NT2/D1 (cell line): ENCODE measurements around the gene ZNF793.

Source experiments
- DNase-seq: peaks from one replicate; pipeline ENCODE4 v3.0.0-alpha.2; 2011; ENCODE audit warnings: low read depth, low spot score
- H3K27me3 ChIP-seq: 2 replicates; pipeline ENCODE4 v1.6.0; 2011; ENCODE audit warnings: mild to moderate bottlenecking; ENCODE audit not compliant: insufficient read length, insufficient read depth
- H3K36me3 ChIP-seq: 2 replicates; pipeline ENCODE4 v1.6.1; 2011; ENCODE audit warnings: mild to moderate bottlenecking, low read length, mixed read lengths; ENCODE audit not compliant: insufficient read depth, insufficient read length
- H3K4me1 ChIP-seq: 2 replicates; pipeline ENCODE4 v1.5.1; 2011; ENCODE audit not compliant: insufficient read depth, insufficient read length
- H3K4me3 ChIP-seq: 2 replicates; pipeline ENCODE4 v1.5.1; 2011; ENCODE audit warnings: low read depth; ENCODE audit not compliant: insufficient read length
- H3K9ac ChIP-seq: 2 replicates; pipeline ENCODE4 v1.6.0; 2011; ENCODE audit warnings: low read depth; ENCODE audit not compliant: insufficient read length
- H3K9me3 ChIP-seq: 2 replicates; pipeline ENCODE4 v1.5.1; 2011; ENCODE audit warnings: mild to moderate bottlenecking, low read length; ENCODE audit not compliant: insufficient read depth
- SUZ12 ChIP-seq: IDR thresholded peaks from 2 replicates; pipeline ENCODE4 v1.6.1; 2011; ENCODE audit not compliant: insufficient read length, insufficient read depth; ENCODE audit errors: extremely low read depth
- YY1 ChIP-seq: IDR thresholded peaks from 2 replicates; pipeline ENCODE4 v1.6.1; 2011; ENCODE audit not compliant: insufficient read length, insufficient read depth
- ZNF274 ChIP-seq: IDR thresholded peaks from 2 replicates; pipeline ENCODE4 v1.6.1; 2011; ENCODE audit warnings: mild to moderate bottlenecking, low read depth, low read length

Gene ZNF793

DNA sequence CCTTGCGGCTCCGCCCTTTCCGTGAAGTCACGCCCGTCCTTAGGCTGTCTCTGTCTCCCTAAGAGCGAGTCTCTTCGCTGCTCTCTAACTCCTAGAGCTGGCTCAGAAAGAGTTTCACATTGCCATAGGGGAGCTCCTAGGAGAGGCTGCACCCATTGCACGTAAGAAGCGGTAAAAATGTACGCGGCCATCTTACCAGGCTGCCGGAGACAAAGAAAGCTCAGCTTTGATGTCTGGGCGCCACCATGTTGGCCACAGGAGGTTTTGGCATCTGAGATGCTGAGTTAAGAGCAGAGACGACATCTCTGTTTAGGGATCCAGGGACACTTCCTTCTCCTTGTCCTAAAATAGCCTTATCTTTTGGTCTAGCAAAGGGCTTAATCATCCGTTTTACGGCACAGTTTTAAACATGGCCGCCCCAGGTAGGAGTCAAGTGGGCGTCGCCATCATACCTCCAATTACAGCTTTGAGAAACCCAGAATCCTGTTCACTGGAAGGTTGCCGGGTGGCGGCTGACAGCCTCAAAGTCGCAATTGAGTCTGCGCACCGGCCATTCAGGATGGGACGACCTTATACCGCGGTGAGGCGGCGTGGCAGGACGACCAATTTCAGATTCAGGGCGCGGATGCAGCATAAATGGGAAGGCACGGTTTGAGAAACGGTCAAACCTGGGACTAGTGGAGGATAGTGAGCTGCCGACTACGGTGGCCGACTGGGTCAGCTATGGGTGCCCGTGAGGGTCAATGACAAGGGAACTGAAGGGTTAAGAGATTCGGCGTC lies at the start of gene ZNF793:
TSS of gene ZNF793 (plus strand) at position 553 of the 780 bp plus-strand sequence. CDS start 16,501 bp downstream, outside the sequence.
- TF ChIP-seq ZNF274: no peak
- TF ChIP-seq YY1: peak; percentile 91
- Histone ChIP-seq H3K27me3 (no peaks in the 10 kb centered on the region), H3K36me3 (peaks cover 22% of the 10 kb centered on the region), H3K4me1 (no peaks in the 10 kb centered on the region), H3K4me3 (peak within 1 kb of the TSS; percentile 80), H3K9ac (peak within 1 kb of the TSS; percentile 95), H3K9me3 (no peaks in the 10 kb centered on the region)
- peak; percentile 59 for DNase-seq

DNA sequence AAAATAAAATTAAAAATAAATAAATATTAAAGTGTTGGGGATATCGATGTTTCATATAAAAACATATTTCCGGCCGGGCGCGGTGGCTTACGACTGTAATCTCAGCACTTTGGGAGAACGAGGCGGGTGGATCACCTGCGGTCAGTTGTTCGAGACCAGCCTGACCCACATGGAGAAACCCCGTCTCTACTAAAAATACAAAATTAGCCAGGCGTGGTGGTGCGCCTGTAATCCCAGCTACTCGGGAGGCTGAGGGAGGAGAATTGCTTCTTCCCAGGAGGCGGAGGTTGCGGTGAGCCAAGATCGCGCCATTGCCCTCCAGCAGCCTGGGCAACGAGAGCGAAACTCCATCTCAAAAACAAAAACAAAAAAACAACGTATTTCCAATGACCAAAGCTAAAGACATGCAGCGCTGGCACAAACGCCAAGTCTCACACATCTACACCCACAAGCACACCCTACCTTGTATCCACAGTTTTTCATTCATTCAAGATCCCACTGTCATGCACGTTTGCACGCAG lies 40.4 kb upstream of the ZNF793 start:
- Histone ChIP-seq H3K36me3 (peaks cover 27% of the 10 kb centered on the region), H3K4me1 (peaks cover 4% of the 10 kb centered on the region), H3K9me3 (no peaks in the 10 kb centered on the region), H3K27me3 (no peaks in the 10 kb centered on the region), H3K9ac (peak overlapping the region; percentile 92), H3K4me3 (peak overlapping the region; percentile 68)
- no peak for DNase-seq
- no peak for TF ChIP-seq SUZ12
- no peak for TF ChIP-seq ZNF274
- no peak for TF ChIP-seq YY1

DNA sequence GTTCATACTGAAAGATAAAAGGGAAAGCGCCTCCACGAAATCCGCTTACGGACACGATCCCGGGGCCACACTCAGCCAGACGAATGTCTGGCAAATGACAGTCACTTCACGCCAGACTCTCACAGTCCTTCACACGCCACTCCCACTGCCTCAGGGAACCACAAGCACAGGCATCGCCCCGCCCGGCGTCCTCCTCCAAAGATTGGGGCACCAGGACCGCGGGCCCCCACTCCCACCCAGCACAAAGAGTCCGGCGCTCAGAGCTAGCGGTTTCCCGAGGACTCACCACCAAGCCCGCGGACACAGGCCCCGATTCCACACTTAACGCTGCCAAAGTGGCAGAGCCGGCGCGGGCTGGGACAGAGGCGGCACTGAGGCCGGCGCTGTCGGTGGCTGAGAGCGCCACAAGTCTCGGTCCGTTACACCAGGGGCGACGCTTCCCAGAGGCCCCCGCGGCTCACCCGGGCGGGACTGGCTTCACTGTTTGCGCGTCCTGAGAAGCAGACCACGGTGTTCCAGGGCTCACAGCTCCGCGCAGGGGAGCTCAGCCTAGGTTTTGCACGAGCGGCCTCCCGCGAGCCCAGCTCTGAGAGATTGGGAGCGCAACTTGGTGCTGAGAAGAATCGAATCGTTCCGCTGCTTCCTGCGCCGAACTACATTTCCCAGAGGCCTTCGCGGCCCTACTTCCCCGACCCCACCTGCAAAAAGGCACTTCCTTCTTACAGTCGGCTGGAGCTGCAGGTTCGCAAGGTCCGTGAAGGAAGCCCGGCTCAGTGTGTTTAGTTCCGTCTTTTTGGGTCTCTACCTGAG lies 39.7 kb upstream of the ZNF793 start, which contains the start of gene ZNF569:
TSS of gene ZNF569 (minus strand) at position 647 of the 810 bp plus-strand sequence. CDS start 22,523 bp downstream, outside the sequence.
- no peak for TF ChIP-seq SUZ12
- TF ChIP-seq ZNF274: no peak
- no peak for TF ChIP-seq YY1
- Histone ChIP-seq H3K4me1 (peaks cover 4% of the 10 kb centered on the region), H3K9ac (peak within 1 kb of the TSS; percentile 92), H3K4me3 (peak within 1 kb of the TSS; percentile 68), H3K9me3 (no peaks in the 10 kb centered on the region), H3K27me3 (no peaks in the 10 kb centered on the region), H3K36me3 (peaks cover 25% of the 10 kb centered on the region)
- peak; percentile 78 for DNase-seq

DNA sequence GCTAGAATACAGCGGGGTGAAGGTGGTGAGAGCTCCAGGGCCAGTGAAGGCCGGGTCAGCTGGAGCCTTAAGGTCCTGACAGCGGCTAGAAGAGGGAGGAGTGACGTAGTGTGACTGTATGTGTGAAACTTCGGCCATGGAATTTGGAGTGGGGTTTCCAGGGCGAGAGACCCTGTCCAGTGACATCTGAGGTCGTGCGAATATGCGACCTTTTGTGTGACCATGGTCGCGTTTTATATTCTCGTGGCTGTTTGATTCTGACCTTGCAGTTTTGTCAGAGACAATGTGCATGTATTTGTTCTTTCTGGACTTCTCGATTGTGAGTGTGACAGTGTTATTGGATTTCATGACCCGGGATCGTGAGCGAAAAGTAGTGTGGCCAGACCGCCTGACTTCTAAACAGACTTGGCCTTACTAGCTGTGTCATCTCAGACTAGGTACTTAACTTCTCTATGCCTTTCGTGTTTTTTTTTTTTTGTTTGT lies 39.1 kb upstream of the ZNF793 start:
- H3K9ac ChIP-seq: peak overlapping the region; percentile 56
- no peaks in the 10 kb centered on the region for H3K9me3 ChIP-seq
- H3K36me3 ChIP-seq: peaks cover 28% of the 10 kb centered on the region
- peak overlapping the region; percentile 68 for H3K4me3 ChIP-seq
- H3K4me1 ChIP-seq: peaks cover 4% of the 10 kb centered on the region
- TF ChIP-seq YY1 (no peak), ZNF274 (no peak), SUZ12 (no peak)
- no peak for DNase-seq
- no peaks in the 10 kb centered on the region for H3K27me3 ChIP-seq

DNA sequence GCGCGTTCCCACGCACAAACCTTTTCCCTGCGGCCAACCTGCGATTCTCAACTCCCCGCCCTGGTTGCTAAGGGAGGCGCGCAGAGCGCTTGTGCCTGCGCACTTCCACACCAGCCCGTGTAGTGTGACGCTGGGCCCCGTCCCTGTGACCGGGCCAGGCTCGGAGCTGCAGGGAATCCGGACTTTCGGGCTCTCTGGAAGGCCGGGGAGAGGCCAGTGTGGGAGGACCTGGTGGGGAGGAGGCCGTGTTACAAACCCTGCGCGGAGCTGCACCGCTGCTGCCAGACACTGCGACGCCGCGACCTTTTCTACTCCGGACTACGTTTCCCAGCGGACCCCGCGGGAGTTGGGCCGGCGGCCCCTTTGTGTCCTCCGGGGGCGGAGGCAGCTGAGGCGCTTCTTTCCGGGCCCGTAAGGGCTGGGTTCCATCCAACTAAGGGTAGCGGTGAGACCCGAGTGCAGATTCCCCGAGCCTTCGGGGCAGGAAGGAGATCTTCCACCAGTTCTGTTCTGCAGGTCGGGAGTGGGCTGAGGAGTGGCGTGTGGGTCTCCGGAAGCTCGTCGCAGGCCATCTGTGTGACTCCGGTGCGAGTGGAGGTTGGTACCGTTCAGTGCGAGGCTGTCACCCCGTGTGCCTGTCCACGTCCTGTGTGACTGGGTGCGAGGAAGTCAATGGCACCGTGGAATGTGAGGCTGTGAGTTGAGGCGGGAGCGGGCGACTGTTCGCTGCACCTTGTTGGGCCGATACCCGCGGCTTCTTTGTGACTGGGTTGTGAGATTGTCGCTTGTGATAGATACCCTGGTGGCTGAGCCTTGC lies 37.6 kb upstream of the ZNF793 start, which contains the start of gene ZNF570:
TSS of gene ZNF570 (plus strand) at position 396 of the 817 bp plus-strand sequence. CDS start 999 bp downstream, outside the sequence.
- no peaks in the 10 kb centered on the region for H3K9me3 ChIP-seq
- peak; percentile 65 for DNase-seq
- H3K4me1 ChIP-seq: peaks cover 4% of the 10 kb centered on the region
- H3K36me3 ChIP-seq: peaks cover 20% of the 10 kb centered on the region
- peak within 1 kb of the TSS; percentile 79 for H3K9ac ChIP-seq
- no peaks in the 10 kb centered on the region for H3K27me3 ChIP-seq
- TF ChIP-seq ZNF274 (no peak), YY1 (no peak), SUZ12 (no peak)
- H3K4me3 ChIP-seq: peak within 1 kb of the TSS; percentile 84

DNA sequence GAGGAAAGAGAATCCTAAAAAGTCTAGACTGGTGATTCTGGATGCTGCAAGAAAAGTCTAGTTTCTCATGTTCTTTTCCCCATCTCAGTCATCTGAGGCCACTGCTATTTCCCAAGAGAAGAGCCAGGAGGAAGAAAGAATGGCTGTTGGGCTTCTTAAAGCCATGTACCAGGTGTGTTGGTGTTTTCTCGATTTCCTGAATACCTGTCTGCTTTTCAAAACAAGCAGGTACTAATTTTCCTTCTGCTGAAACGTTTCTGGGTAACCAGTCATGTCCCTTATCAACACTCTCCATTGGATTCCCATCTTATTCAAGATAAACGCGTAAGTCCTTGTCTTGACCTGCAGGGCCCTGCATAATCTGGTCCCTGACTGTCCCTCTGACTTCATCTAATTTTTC lies 36.5 kb upstream of the ZNF793 start:
- H3K4me3 ChIP-seq: no peak overlapping the region
- H3K4me1 ChIP-seq: peaks cover 4% of the 10 kb centered on the region
- TF ChIP-seq SUZ12: no peak
- TF ChIP-seq YY1: no peak
- TF ChIP-seq ZNF274: no peak
- H3K9ac ChIP-seq: no peak overlapping the region
- H3K36me3 ChIP-seq: peaks cover 10% of the 10 kb centered on the region
- DNase-seq: no peak
- no peaks in the 10 kb centered on the region for H3K27me3 ChIP-seq
- H3K9me3 ChIP-seq: no peaks in the 10 kb centered on the region

DNA sequence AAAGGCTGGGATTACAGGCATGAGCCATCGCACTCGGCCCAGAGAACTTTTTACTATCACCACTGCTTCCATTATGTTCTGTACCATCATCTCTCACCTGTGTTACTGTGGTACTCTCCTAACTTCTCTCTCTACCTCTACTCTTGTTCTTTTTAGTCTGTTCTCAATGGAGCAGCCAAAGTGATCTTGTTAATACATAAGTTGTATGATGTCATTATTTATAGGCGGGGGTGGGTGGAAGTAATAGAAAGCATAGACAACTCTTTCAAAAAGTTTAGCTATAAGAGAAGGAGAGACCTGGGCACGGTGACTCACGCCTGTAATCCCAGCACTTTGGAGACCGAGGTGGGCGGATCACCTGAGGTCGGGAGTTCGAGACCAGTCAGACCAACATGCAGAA lies 34.6 kb upstream of the ZNF793 start:
- TF ChIP-seq ZNF274 (no peak), YY1 (no peak), SUZ12 (no peak)
- H3K27me3 ChIP-seq: no peaks in the 10 kb centered on the region
- peaks cover 4% of the 10 kb centered on the region for H3K4me1 ChIP-seq
- no peak for DNase-seq
- no peak overlapping the region for H3K4me3 ChIP-seq
- no peak overlapping the region for H3K9ac ChIP-seq
- H3K9me3 ChIP-seq: no peaks in the 10 kb centered on the region
- H3K36me3 ChIP-seq: peaks cover 19% of the 10 kb centered on the region
